NT2/D1 (cell line): Measurements from ENCODE around the gene BTG4.

Source experiments
- YY1 ChIP-seq: IDR thresholded peaks from 2 replicates; pipeline ENCODE4 v1.6.1; 2011; ENCODE audit not compliant: insufficient read length, insufficient read depth
- ZNF274 ChIP-seq: IDR thresholded peaks from 2 replicates; pipeline ENCODE4 v1.6.1; 2011; ENCODE audit warnings: mild to moderate bottlenecking, low read depth, low read length

DNA sequence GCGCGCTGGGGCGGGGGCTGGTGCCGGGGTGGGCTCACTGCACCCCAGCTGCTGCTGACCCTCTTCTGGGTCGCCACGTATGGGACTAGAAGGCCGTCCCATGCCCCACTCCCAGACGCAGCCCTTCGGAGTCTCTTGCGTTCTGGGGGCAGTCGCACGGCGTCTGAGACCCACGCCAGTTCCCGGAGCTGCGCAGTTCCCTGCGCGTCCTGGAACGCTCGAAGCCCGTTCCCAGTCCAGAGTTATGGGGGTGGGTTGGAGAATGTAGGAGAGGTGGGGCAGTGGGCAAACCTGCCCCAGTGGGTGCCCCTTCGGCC, 28.7 kb upstream of the BTG4 start:
- TF ChIP-seq ZNF274 (no peak), YY1 (no peak)
